HG02870 (cell line): ENCODE measurements around the gene LUC7L.
"Not testable (repeated sequence)": the region's sequence is repeated elsewhere in the genome, so short reads cannot be mapped to it uniquely, and the experiment has no call there.

Experiments used
- ATAC-seq: cut with Tn5 transposase; IDR thresholded peaks from one replicate; pipeline ENCODE4 v1.9.1; 2021; ENCODE audit warnings: mild to moderate bottlenecking, moderate library complexity; ENCODE audit not compliant: unreplicated experiment

LUC7L gene

GRCh38 chr16:228852-229730 lies at the start of gene LUC7L:
LUC7L (minus strand) TSS chr16:229449; CDS start chr16:229339, 110 bp downstream.
- peak; percentile 77 for ATAC-seq

- no peak for ATAC-seq
These were observed 49.7 kb upstream of the LUC7L start for GRCh38 chr16:278863-279366.

GRCh38 chr16:276426-277077 lies 47.3 kb upstream of the LUC7L start:
- no peak for ATAC-seq

GRCh38 chr16:275786-276232 lies 46.6 kb upstream of the LUC7L start, which contains the start of gene RGS11:
RGS11 (minus strand) TSS chr16:275944; CDS start chr16:275911, 33 bp downstream.
- no peak for ATAC-seq

GRCh38 chr16:275041-275641 lies 45.9 kb upstream of the LUC7L start:
- no peak for ATAC-seq

- ATAC-seq: no peak
These were observed 44.5 kb upstream of the LUC7L start for GRCh38 chr16:273547-274421.

GRCh38 chr16:272633-273546 lies 43.6 kb upstream of the LUC7L start:
- no peak for ATAC-seq

GRCh38 chr16:270381-271255 lies 41.4 kb upstream of the LUC7L start:
- no peak for ATAC-seq

GRCh38 chr16:269061-269796 lies 40.0 kb upstream of the LUC7L start:
- no peak for ATAC-seq

- ATAC-seq: no peak
These were observed 39.1 kb upstream of the LUC7L start for GRCh38 chr16:268141-269053.

- not testable (repeated sequence) for ATAC-seq
These were observed 38.3 kb upstream of the LUC7L start for GRCh38 chr16:267562-267961.

- ATAC-seq: no peak
These were observed 37.3 kb upstream of the LUC7L start for GRCh38 chr16:266258-267164.

GRCh38 chr16:265711-266110 lies 36.5 kb upstream of the LUC7L start:
- no peak for ATAC-seq

GRCh38 chr16:265002-265529 lies 35.8 kb upstream of the LUC7L start:
- ATAC-seq: no peak

- no peak for ATAC-seq
These were observed 35.2 kb upstream of the LUC7L start for GRCh38 chr16:264440-264951.
